Ishikawa (cell line): ENCODE data around the gene TM4SF20.

Experiments used
- CEBPB ChIP-seq: IDR thresholded peaks from 2 replicates; pipeline ENCODE4 v1.6.1; 2012
- CREB1 ChIP-seq: IDR thresholded peaks from 2 replicates; pipeline ENCODE4 v1.6.1; 2012; ENCODE audit warnings: low read depth
- EGR1 ChIP-seq: IDR thresholded peaks from 2 replicates; pipeline ENCODE4 v1.6.1; 2012
- EP300 ChIP-seq: IDR thresholded peaks from 2 replicates; pipeline ENCODE4 v1.6.1; 2012; ENCODE audit warnings: borderline replicate concordance
- MAX ChIP-seq: IDR thresholded peaks from 2 replicates; pipeline ENCODE4 v1.6.1; 2012
- NFIC ChIP-seq: IDR thresholded peaks from 2 replicates; pipeline ENCODE4 v1.6.1; 2012
- RAD21 ChIP-seq: IDR thresholded peaks from 2 replicates; pipeline ENCODE4 v1.6.1; 2012; ENCODE audit warnings: low read depth
- REST ChIP-seq: IDR thresholded peaks from 2 replicates; pipeline ENCODE4 v1.6.1; 2012; ENCODE audit warnings: low read depth, mild to moderate bottlenecking
- TAF1 ChIP-seq: IDR thresholded peaks from 2 replicates; pipeline ENCODE4 v1.6.1; 2012; ENCODE audit warnings: low read depth, mild to moderate bottlenecking
- TCF12 ChIP-seq: IDR thresholded peaks from 2 replicates; pipeline ENCODE4 v1.6.1; 2012; ENCODE audit warnings: low read depth
- TEAD4 ChIP-seq: IDR thresholded peaks from 2 replicates; pipeline ENCODE4 v1.6.1; 2012
- USF1 ChIP-seq: IDR thresholded peaks from 2 replicates; pipeline ENCODE4 v1.6.1; 2012
- YY1 ChIP-seq: IDR thresholded peaks from 2 replicates; pipeline ENCODE4 v1.6.1; 2012; ENCODE audit warnings: low read depth
- ZBTB7A ChIP-seq: IDR thresholded peaks from 2 replicates; pipeline ENCODE4 v1.6.1; 2012; ENCODE audit warnings: low read depth

- TF ChIP-seq TAF1 (no peak), EP300 (no peak), CREB1 (no peak), REST (no peak), YY1 (no peak), MAX (no peak), USF1 (no peak), NFIC (no peak), TEAD4 (no peak), EGR1 (no peak), TCF12 (no peak), RAD21 (no peak), CEBPB (no peak), ZBTB7A (no peak)
Observed at GRCh38 chr2:227378371-227378782, 729 bp downstream of the TM4SF20 start.
